ENCODE data around the gene PHF8.

The PHF8 gene

DNA sequence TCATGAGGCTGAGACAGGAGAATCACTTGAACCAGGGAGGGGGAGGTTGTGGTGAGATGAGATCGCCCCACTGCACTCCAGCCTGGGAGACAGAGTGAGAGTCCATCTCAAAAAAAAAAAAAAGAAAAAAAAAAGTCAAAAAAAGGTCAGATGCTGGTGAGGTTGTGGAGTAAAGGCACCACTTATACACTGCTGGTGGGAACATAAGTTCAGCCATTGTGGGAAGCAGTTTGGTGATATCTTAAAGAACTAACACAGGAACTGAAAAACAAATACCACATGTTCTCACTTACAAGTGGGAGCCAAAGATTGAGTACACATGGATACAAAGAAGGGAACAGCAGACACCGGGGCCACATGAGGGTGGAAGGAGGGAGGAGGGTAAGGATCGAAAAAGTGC is 149.0 kb downstream of the PHF8 start:
- H3K4me3 ChIP-seq (replicated peaks in 1 of 2; ENCODE audit: low read depth in 2 of 2, low read length in 2 of 2): no peak overlapping the region
- TF ChIP-seq, protein P1, sequence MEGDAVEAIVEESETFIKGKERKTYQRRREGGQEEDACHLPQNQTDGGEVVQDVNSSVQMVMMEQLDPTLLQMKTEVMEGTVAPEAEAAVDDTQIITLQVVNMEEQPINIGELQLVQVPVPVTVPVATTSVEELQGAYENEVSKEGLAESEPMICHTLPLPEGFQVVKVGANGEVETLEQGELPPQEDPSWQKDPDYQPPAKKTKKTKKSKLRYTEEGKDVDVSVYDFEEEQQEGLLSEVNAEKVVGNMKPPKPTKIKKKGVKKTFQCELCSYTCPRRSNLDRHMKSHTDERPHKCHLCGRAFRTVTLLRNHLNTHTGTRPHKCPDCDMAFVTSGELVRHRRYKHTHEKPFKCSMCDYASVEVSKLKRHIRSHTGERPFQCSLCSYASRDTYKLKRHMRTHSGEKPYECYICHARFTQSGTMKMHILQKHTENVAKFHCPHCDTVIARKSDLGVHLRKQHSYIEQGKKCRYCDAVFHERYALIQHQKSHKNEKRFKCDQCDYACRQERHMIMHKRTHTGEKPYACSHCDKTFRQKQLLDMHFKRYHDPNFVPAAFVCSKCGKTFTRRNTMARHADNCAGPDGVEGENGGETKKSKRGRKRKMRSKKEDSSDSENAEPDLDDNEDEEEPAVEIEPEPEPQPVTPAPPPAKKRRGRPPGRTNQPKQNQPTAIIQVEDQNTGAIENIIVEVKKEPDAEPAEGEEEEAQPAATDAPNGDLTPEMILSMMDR (IDR thresholded peaks at IDR 0.05; ENCODE audit: low read depth, low read length): no peak
- no peak for DNase-seq (ENCODE audit: low read depth in 2 of 2)

All from cardiac fibroblast (primary cell).